Measurements from ENCODE around the gene ATF6.

The ATF6 gene

DNA sequence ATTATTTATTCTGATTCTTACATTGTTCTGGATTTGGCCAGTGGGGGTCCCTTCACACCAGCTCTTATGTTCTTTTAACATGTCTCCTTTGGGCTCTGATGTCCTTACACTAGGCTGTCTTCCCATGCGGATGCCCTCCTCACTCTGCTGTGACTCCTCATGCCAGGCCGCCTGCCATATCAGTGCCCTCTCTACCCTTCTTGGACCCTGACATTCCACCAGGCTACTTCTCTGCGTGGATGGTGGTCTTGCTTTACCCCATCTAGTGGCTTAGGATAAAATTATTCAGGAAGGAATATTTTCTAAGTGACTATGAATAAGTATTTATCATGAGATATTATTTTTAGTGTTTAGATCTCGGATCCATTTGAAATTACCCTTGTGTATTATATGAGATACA, 21.2 kb downstream of the ATF6 start:
- H3K36me3 ChIP-seq (ENCODE audit: low read depth) = peaks cover 51% of the 10 kb centered on the region
- ATAC-seq (ENCODE audit: low read depth) = no peak
- H3K27ac ChIP-seq (ENCODE audit: poor library complexity, severe bottlenecking) = no peak overlapping the region

GRCh38 chr1:161790587-161791317, 24.6 kb downstream of the ATF6 start:
- DNase-seq (ENCODE audit: low spot score) = no peak
- TF ChIP-seq, protein P1, sequence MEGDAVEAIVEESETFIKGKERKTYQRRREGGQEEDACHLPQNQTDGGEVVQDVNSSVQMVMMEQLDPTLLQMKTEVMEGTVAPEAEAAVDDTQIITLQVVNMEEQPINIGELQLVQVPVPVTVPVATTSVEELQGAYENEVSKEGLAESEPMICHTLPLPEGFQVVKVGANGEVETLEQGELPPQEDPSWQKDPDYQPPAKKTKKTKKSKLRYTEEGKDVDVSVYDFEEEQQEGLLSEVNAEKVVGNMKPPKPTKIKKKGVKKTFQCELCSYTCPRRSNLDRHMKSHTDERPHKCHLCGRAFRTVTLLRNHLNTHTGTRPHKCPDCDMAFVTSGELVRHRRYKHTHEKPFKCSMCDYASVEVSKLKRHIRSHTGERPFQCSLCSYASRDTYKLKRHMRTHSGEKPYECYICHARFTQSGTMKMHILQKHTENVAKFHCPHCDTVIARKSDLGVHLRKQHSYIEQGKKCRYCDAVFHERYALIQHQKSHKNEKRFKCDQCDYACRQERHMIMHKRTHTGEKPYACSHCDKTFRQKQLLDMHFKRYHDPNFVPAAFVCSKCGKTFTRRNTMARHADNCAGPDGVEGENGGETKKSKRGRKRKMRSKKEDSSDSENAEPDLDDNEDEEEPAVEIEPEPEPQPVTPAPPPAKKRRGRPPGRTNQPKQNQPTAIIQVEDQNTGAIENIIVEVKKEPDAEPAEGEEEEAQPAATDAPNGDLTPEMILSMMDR (IDR thresholded peaks at IDR 0.05; ENCODE audit: poor library complexity, severe bottlenecking) = no peak
- Histone ChIP-seq H3K4me1 (ENCODE audit: insufficient read depth, poor library complexity, severe bottlenecking) (peaks cover 16% of the 10 kb centered on the region), H3K27ac (ENCODE audit: poor library complexity, severe bottlenecking) (no peak overlapping the region), H3K27me3 (ENCODE audit: insufficient read depth, poor library complexity, severe bottlenecking) (no peaks in the 10 kb centered on the region), H3K9me3 (ENCODE audit: severe bottlenecking) (no peaks in the 10 kb centered on the region), H3K4me3 (ENCODE audit: severe bottlenecking) (no peak overlapping the region), H3K36me3 (ENCODE audit: low read depth) (peaks cover 67% of the 10 kb centered on the region)
- no peak for ATAC-seq (ENCODE audit: low read depth)

More for the DNA sequence above, 21.2 kb downstream of the ATF6 start:
- no peaks in the 10 kb centered on the region for H3K27me3 ChIP-seq (ENCODE audit: insufficient read depth, poor library complexity, severe bottlenecking)
- no peak for DNase-seq (ENCODE audit: low spot score)
- peaks cover 8% of the 10 kb centered on the region for H3K4me1 ChIP-seq (ENCODE audit: insufficient read depth, poor library complexity, severe bottlenecking)
- TF ChIP-seq, protein P1 (IDR thresholded peaks at IDR 0.05; ENCODE audit: poor library complexity, severe bottlenecking) = peak; percentile 15
- H3K9me3 ChIP-seq (ENCODE audit: severe bottlenecking) = no peaks in the 10 kb centered on the region
- H3K4me3 ChIP-seq (ENCODE audit: severe bottlenecking) = no peak overlapping the region

- H3K4me3 ChIP-seq (ENCODE audit: severe bottlenecking) = no peak overlapping the region
- no peak for DNase-seq (ENCODE audit: low spot score)
- no peaks in the 10 kb centered on the region for H3K9me3 ChIP-seq (ENCODE audit: severe bottlenecking)
- H3K36me3 ChIP-seq (ENCODE audit: low read depth) = peaks cover 70% of the 10 kb centered on the region
- peak overlapping the region; percentile 10 for H3K27ac ChIP-seq (ENCODE audit: poor library complexity, severe bottlenecking)
- ATAC-seq (ENCODE audit: low read depth) = peak; percentile 40; the same call in 1 of the 3 replicates
- H3K27me3 ChIP-seq (ENCODE audit: insufficient read depth, poor library complexity, severe bottlenecking) = no peaks in the 10 kb centered on the region
- TF ChIP-seq, protein P1 (IDR thresholded peaks at IDR 0.05; ENCODE audit: poor library complexity, severe bottlenecking) = no peak
- peaks cover 16% of the 10 kb centered on the region for H3K4me1 ChIP-seq (ENCODE audit: insufficient read depth, poor library complexity, severe bottlenecking)
These were observed 26.0 kb downstream of the ATF6 start for GRCh38 chr1:161791904-161792655.

GRCh38 chr1:161792740-161793139, 26.6 kb downstream of the ATF6 start:
- Histone ChIP-seq H3K27me3 (ENCODE audit: insufficient read depth, poor library complexity, severe bottlenecking) (no peaks in the 10 kb centered on the region), H3K9me3 (ENCODE audit: severe bottlenecking) (no peaks in the 10 kb centered on the region), H3K27ac (ENCODE audit: poor library complexity, severe bottlenecking) (no peak overlapping the region), H3K4me1 (ENCODE audit: insufficient read depth, poor library complexity, severe bottlenecking) (peaks cover 16% of the 10 kb centered on the region), H3K4me3 (ENCODE audit: severe bottlenecking) (no peak overlapping the region), H3K36me3 (ENCODE audit: low read depth) (peaks cover 68% of the 10 kb centered on the region)
- TF ChIP-seq, protein P1 (IDR thresholded peaks at IDR 0.05; ENCODE audit: poor library complexity, severe bottlenecking) = peak; percentile 78
- no peak for DNase-seq (ENCODE audit: low spot score)
- ATAC-seq (ENCODE audit: low read depth) = peak; percentile 99

Data from RWPE2 (cell line).